Cortex of kidney (tissue), 1 donor: ENCODE measurements around the gene NCF2.
"Not testable (repeated sequence)": the region's sequence is repeated elsewhere in the genome, so short reads cannot be mapped to it uniquely, and the experiment has no call there.

Experiments used
- DNase-seq: peaks from one replicate; lab custom pipeline; 2025; lab: John Stamatoyannopoulos, UW

NCF2 gene

GRCh38 chr1:183590244-183591191 is at the start of gene NCF2:
Gene NCF2 (minus strand): TSS chr1:183590459. CDS start chr1:183590329, 130 bp downstream.
- no peak for DNase-seq

GRCh38 chr1:183638649-183639387 is 48.6 kb upstream of the NCF2 start:
- no peak for DNase-seq

- no peak for DNase-seq
Observed at GRCh38 chr1:183636783-183637182, 46.5 kb upstream of the NCF2 start.

GRCh38 chr1:183636334-183636682 is 46.0 kb upstream of the NCF2 start:
- no peak for DNase-seq

GRCh38 chr1:183635606-183636333 is 45.5 kb upstream of the NCF2 start, which contains the start of gene ARPC5:
Gene ARPC5 (minus strand): TSS chr1:183635783. CDS start chr1:183635659, 124 bp downstream.
- DNase-seq: peak; percentile 78

- peak; percentile 17 for DNase-seq
Observed at GRCh38 chr1:183635099-183635605, 44.9 kb upstream of the NCF2 start.

GRCh38 chr1:183634429-183635065 is 44.3 kb upstream of the NCF2 start:
- DNase-seq: no peak

- DNase-seq: no peak
Observed at GRCh38 chr1:183633676-183634343, 43.6 kb upstream of the NCF2 start.

- DNase-seq: no peak
Observed at GRCh38 chr1:183632964-183633363, 42.7 kb upstream of the NCF2 start.

- no peak for DNase-seq
Observed at GRCh38 chr1:183632114-183632513, 41.9 kb upstream of the NCF2 start.

- no peak for DNase-seq
Observed at GRCh38 chr1:183630748-183631147, 40.5 kb upstream of the NCF2 start.

GRCh38 chr1:183628537-183628936 is 38.3 kb upstream of the NCF2 start:
- no peak for DNase-seq

GRCh38 chr1:183626236-183626635 is 36.0 kb upstream of the NCF2 start:
- not testable (repeated sequence) for DNase-seq

GRCh38 chr1:183622884-183623785 is 32.9 kb upstream of the NCF2 start:
- DNase-seq: no peak

- DNase-seq: no peak
Observed at GRCh38 chr1:183622013-183622412, 31.8 kb upstream of the NCF2 start.

- DNase-seq: no peak
Observed at GRCh38 chr1:183620311-183620710, 30.1 kb upstream of the NCF2 start.

- no peak for DNase-seq
Observed at GRCh38 chr1:183619781-183620180, 29.5 kb upstream of the NCF2 start.

GRCh38 chr1:183618202-183618601 is 27.9 kb upstream of the NCF2 start:
- not testable (repeated sequence) for DNase-seq

- not testable (repeated sequence) for DNase-seq
Observed at GRCh38 chr1:183612975-183613374, 22.7 kb upstream of the NCF2 start.

- no peak for DNase-seq
Observed at GRCh38 chr1:183612407-183612806, 22.1 kb upstream of the NCF2 start.
